ENCODE measurements around the gene CA5A.

DNA sequence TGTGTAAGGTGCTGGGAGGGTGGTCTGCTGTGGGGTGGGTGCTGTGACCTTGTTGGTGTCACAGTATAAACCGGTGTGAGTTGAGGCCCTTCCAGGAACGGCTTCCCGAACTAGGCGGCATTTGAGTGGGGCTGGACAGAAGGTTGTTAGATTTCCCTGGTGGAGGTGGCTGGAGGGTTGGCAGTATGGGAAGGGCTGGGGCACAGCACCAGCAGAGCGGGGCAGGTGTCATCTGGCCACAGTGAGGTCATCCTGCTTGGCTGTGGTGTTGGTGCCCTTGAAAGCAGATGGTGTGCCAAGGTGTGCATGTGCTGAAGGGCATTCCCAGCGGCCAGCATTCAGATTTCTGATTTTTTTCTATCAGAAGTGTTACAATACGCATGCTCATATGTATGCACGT lies 43.0 kb upstream of the CA5A start:
- TF ChIP-seq, protein P1, sequence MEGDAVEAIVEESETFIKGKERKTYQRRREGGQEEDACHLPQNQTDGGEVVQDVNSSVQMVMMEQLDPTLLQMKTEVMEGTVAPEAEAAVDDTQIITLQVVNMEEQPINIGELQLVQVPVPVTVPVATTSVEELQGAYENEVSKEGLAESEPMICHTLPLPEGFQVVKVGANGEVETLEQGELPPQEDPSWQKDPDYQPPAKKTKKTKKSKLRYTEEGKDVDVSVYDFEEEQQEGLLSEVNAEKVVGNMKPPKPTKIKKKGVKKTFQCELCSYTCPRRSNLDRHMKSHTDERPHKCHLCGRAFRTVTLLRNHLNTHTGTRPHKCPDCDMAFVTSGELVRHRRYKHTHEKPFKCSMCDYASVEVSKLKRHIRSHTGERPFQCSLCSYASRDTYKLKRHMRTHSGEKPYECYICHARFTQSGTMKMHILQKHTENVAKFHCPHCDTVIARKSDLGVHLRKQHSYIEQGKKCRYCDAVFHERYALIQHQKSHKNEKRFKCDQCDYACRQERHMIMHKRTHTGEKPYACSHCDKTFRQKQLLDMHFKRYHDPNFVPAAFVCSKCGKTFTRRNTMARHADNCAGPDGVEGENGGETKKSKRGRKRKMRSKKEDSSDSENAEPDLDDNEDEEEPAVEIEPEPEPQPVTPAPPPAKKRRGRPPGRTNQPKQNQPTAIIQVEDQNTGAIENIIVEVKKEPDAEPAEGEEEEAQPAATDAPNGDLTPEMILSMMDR (IDR thresholded peaks at IDR 0.05; ENCODE audit: borderline replicate concordance, extremely low read depth, low read length, poor library complexity, severe bottlenecking) = no peak
- TF ChIP-seq EZH2 (IDR thresholded peaks at IDR 0.05; ENCODE audit: borderline replicate concordance, low read depth, low read length, severe bottlenecking) = no peak

All from DND-41 (cell line).